SK-N-SH (cell line): ENCODE measurements around the gene DIPK1A. TPM values are rescaled to one million over a fixed set of nuclear protein-coding genes. Genes with fewer than 3 reads are reported as not detected.

Experiments used
- CTCF ChIA-PET: fragments of 300-600, 350-600 bp; formaldehyde crosslinking; extraction: SDS; loops from one replicate; lab custom pipeline; 2021; lab: Yijun Ruan, JAX
- POLR2A ChIA-PET: fragments of 350-600 bp; sonication (Branson Sonifier 250); formaldehyde crosslinking; extraction: SDS; loops from one replicate; lab custom pipeline; 2020; ENCODE audit warnings: antibody characterized with exemption, inconsistent platforms; lab: Yijun Ruan, JAX
- DNase-seq: peaks from one replicate; pipeline ENCODE4 v3.0.0; 2012
- H2AFZ ChIP-seq: fragments of 200-600 bp; sonication (generic); 2 replicates; pipeline ENCODE4 v1.8.1; 2016; ENCODE audit warnings: antibody characterized with exemption, mild to moderate bottlenecking, low read depth
- H3F3A ChIP-seq: fragments of 200-600 bp; sonication (generic); replicated peaks from 2 replicates; pipeline ENCODE3; 2016; ENCODE audit warnings: antibody characterized with exemption, mild to moderate bottlenecking; ENCODE audit not compliant: insufficient read depth
- H3K27ac ChIP-seq, 2 experiments: fragments of 200-500 bp in 1 of 2; fragments of 200-600 bp in 1 of 2; sonication (Bioruptor generic) in 1 of 2; sonication (generic), shearing (Covaris generic) in 1 of 2; 2 replicates each; pipeline versions ENCODE4 v1.5.1 to v1.6.1; 2014 to 2016; ENCODE audit warnings: low read depth in 2 of 2, inconsistent platforms in 1 of 2, low read length in 1 of 2, mild to moderate bottlenecking in 1 of 2, mixed read lengths in 1 of 2
- H3K27me3 ChIP-seq: fragments of 200-600 bp; sonication (generic), shearing (Covaris generic); 2 replicates; pipeline ENCODE4 v1.6.1; 2016; ENCODE audit warnings: mixed run types; ENCODE audit not compliant: insufficient read depth
- H3K36me3 ChIP-seq, 2 experiments: fragments of 200-500 bp in 1 of 2; fragments of 200-600 bp in 1 of 2; sonication (Bioruptor generic) in 1 of 2; sonication (generic) in 1 of 2; replicated peaks in 1 of 2; 2 replicates each; pipeline versions ENCODE3 to v1.5.1; 2014 to 2016; ENCODE audit warnings: low read length in 1 of 2, mild to moderate bottlenecking in 1 of 2; ENCODE audit not compliant: insufficient read depth in 2 of 2, control insufficient read depth in 1 of 2
- H3K4me1 ChIP-seq, 2 experiments: fragments of 200-500 bp in 1 of 2; fragments of 200-600 bp in 1 of 2; sonication (Bioruptor generic) in 1 of 2; sonication (generic), shearing (Covaris generic) in 1 of 2; 2 replicates each; pipeline versions ENCODE4 v1.5.1 to v1.6.1; 2014 to 2016; ENCODE audit warnings: low read depth in 1 of 2, low read length in 1 of 2, mixed run types in 1 of 2; ENCODE audit not compliant: insufficient read depth in 2 of 2, control insufficient read depth in 1 of 2
- H3K4me2 ChIP-seq: fragments of 200-600 bp; sonication (generic), shearing (Covaris generic); 2 replicates; pipeline ENCODE4 v1.6.1; 2017; ENCODE audit warnings: mixed run types
- H3K4me3 ChIP-seq, 2 experiments: fragments of 200-500 bp in 1 of 2; fragments of 200-600 bp in 1 of 2; sonication (Bioruptor generic) in 1 of 2; sonication (generic), shearing (Covaris generic) in 1 of 2; 2 replicates each; pipeline versions ENCODE4 v1.5.1 to v1.8.1; 2014 to 2016; ENCODE audit warnings: low read depth in 2 of 2, inconsistent platforms in 1 of 2, low read length in 1 of 2, mild to moderate bottlenecking in 1 of 2, mixed read lengths in 1 of 2, moderate library complexity in 1 of 2
- H3K79me2 ChIP-seq: fragments of 200-600 bp; sonication (generic); 2 replicates; pipeline ENCODE4 v1.8.1; 2017; ENCODE audit warnings: mild to moderate bottlenecking; ENCODE audit not compliant: insufficient read depth
- H3K9ac ChIP-seq: fragments of 200-600 bp; sonication (generic); 2 replicates; pipeline ENCODE4 v1.6.1; 2017; ENCODE audit warnings: mixed run types
- H3K9me2 ChIP-seq: fragments of 200-600 bp; sonication (generic); 2 replicates; pipeline ENCODE4 v1.6.1; 2017; ENCODE audit warnings: mixed run types
- H3K9me3 ChIP-seq: fragments of 200-600 bp; sonication (generic); 2 replicates; pipeline ENCODE4 v1.6.1; 2017; ENCODE audit warnings: mixed run types, mild to moderate bottlenecking, moderate library complexity
- H4K20me1 ChIP-seq: fragments of 200-600 bp; sonication (generic); 2 replicates; pipeline ENCODE4 v1.6.1; 2017; ENCODE audit warnings: mild to moderate bottlenecking, mixed run types; ENCODE audit not compliant: insufficient read depth
- CHD2 ChIP-seq: fragments of 150-350 bp; IDR thresholded peaks from 2 replicates; pipeline ENCODE4 v1.6.1; 2018; ENCODE audit warnings: low read length; ENCODE audit not compliant: partially characterized antibody
- ELF1 ChIP-seq: IDR thresholded peaks from 2 replicates; pipeline ENCODE4 v1.4.0; 2012
- EZH2phosphoT487 ChIP-seq: fragments of 200-600 bp; sonication (generic); IDR thresholded peaks from 2 replicates; pipeline ENCODE4 v1.6.1; 2017; ENCODE audit warnings: low read depth, mixed run types, mild to moderate bottlenecking, antibody characterized with exemption, moderate library complexity, borderline replicate concordance
- FOSL2 ChIP-seq: IDR thresholded peaks from 2 replicates; pipeline ENCODE4 v1.4.0; 2012; ENCODE audit warnings: low read depth, mild to moderate bottlenecking, moderate library complexity, borderline replicate concordance
- FOXJ3 ChIP-seq: sonication (generic); formaldehyde crosslinking; IDR thresholded peaks from 2 replicates; pipeline ENCODE4 v1.5.1; 2020; ENCODE audit warnings: mild to moderate bottlenecking, missing genetic modification reagents
- FOXM1 ChIP-seq: IDR thresholded peaks from 2 replicates; pipeline ENCODE4 v1.4.0; 2012; ENCODE audit warnings: low read depth, mild to moderate bottlenecking
- IRF3 ChIP-seq: fragments of 150-350 bp; IDR thresholded peaks from 2 replicates; pipeline ENCODE4 v1.6.1; 2016; ENCODE audit warnings: mild to moderate bottlenecking, low read depth, low read length
- MEF2A ChIP-seq: IDR thresholded peaks from 2 replicates; pipeline ENCODE4 v1.4.0; 2012; ENCODE audit warnings: low read depth, borderline replicate concordance
- PBX3 ChIP-seq: IDR thresholded peaks from 2 replicates; pipeline ENCODE4; 2012
- RAD21 ChIP-seq: IDR thresholded peaks from 2 replicates; pipeline ENCODE4 v1.6.1; 2012; ENCODE audit warnings: mild to moderate bottlenecking, low read length
- REST ChIP-seq: IDR thresholded peaks from 2 replicates; pipeline ENCODE4 v1.6.1; 2012; ENCODE audit warnings: mild to moderate bottlenecking, low read depth, low read length, moderate library complexity
- SMC3 ChIP-seq: IDR thresholded peaks from 2 replicates; pipeline ENCODE4 v1.6.1; 2012; ENCODE audit warnings: low read depth, low read length, improper control_type of control experiment
- TCF12 ChIP-seq: IDR thresholded peaks from 2 replicates; pipeline ENCODE4 v1.4.0; 2012
- USF2 ChIP-seq: fragments of 150-350 bp; IDR thresholded peaks from 2 replicates; pipeline ENCODE4 v1.6.1; 2017; ENCODE audit warnings: antibody characterized with exemption, low read length, low read depth, borderline replicate concordance
- ZBTB33 ChIP-seq: IDR thresholded peaks from 2 replicates; pipeline ENCODE4 v1.4.0; 2012; ENCODE audit warnings: low read depth, borderline replicate concordance
- WGBS: methylation state at CpG from one replicate; pipeline ENCODE4 v1.1.6; 2017; ENCODE audit warnings: low lambda C conversion rate; 5-methylcytosine and 5-hydroxymethylcytosine counted together
- polyA plus RNA-seq, 3 experiments: library from polyadenylated mRNA; depleted of rRNA; stranded (reverse); fragments of >200 nt; gene quantifications; 2 replicates each; pipeline ENCODE4 v1.2.3, GENCODE V29; 2012

DIPK1A gene
- polyA plus RNA-seq, 1 of the 3 experiments (the other 2 are of a cell fraction) = 3.4 TPM

- Histone ChIP-seq H3K79me2 (no peaks in the 10 kb centered on the region), H3K9me3 (no peaks in the 10 kb centered on the region; the same call in 1 of the 2 replicates), H3K9ac (no peak overlapping the region), H3K36me3 (no peaks in the 10 kb centered on the region), H3F3A (no peaks in the 10 kb centered on the region), H3K4me3 (no peak overlapping the region), H3K9me2 (no peaks in the 10 kb centered on the region), H4K20me1 (no peaks in the 10 kb centered on the region), H3K27me3 (no peaks in the 10 kb centered on the region), H3K4me2 (no peak overlapping the region), H2AFZ (no peak overlapping the region), H3K4me1 (peaks cover 0 to 5% of the 10 kb centered on the region in 2 experiments; a peak in 2 of 4 replicates), H3K27ac (no peak overlapping the region)
- WGBS = 88% methylated on average over 2 of the region's 2 CpGs
- ChIA-PET CTCF (interaction anchor here (0.6 to 0.8 kb wide), 2 partner anchors 9 to 19 kb away, joined by 3 read pairs; no protein-coding TSS in a partner anchor), POLR2A (interaction anchor here (0.6 kb wide), 1 partner anchor 55 kb away, joined by 4 read pairs; the partner anchor contains the start of gene RPL5)
- TF ChIP-seq MEF2A = no peak
- TF ChIP-seq FOXJ3 (CRISPR knock-in tag) = no peak
- TF ChIP-seq USF2 = no peak
- no peak for TF ChIP-seq SMC3
- no peak for TF ChIP-seq ZBTB33
- no peak for TF ChIP-seq FOXM1
- no peak for TF ChIP-seq IRF3
- no peak for TF ChIP-seq EZH2phosphoT487
- no peak for TF ChIP-seq FOSL2
- TF ChIP-seq REST = no peak
- TF ChIP-seq ELF1 = no peak
- no peak for TF ChIP-seq PBX3
- no peak for TF ChIP-seq CHD2
- TF ChIP-seq RAD21 = no peak
- TF ChIP-seq TCF12 = no peak
- DNase-seq = no peak
Measured at GRCh38 chr1:92886886-92887419, 74.3 kb downstream of the DIPK1A start.
